GDM1 (cell line): ENCODE results near the gene TMBIM1.
"Not testable (repeated sequence)": the region's sequence is repeated elsewhere in the genome, so short reads cannot be mapped to it uniquely, and the experiment has no call there.

Source experiments
- DNase-seq: peaks from one replicate; lab custom pipeline; 2025; lab: John Stamatoyannopoulos, UW

Gene TMBIM1

DNA sequence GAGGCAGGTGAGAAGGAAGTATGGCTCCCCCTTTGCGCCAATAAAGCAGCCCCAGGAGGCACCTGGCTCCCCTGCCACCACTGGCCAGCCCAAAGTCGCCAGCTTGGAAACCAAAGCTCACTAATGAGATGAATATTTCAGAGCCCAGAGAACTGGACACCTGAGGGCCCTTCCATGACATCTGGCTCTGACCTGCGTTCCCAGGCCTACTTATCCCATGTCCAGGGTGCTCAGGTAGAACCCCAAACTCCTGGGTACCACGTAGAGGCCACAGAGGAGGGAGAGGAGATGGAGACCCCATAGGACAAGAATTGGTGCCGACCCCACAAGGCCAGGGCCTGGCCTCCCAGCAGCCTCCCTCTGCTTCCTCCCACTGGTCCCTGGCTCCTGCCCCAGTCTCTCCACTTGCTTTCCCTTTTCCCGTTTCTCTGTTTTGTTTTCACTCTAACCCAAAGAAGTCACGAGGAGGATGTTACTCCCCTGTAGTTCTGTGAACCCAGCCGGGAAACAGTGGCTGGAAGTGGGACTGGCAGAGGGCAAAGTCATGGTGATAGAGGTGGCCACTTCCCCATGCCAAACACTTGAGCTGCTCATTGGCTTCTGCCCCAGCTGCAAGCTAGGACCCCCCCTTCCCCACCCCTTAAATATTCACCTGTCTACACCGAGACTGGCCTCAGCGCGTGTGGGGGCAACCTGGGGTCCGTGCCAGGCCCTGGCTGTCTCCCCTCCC, 820 bp downstream of the TMBIM1 start:
- peak; percentile 37 for DNase-seq

DNA sequence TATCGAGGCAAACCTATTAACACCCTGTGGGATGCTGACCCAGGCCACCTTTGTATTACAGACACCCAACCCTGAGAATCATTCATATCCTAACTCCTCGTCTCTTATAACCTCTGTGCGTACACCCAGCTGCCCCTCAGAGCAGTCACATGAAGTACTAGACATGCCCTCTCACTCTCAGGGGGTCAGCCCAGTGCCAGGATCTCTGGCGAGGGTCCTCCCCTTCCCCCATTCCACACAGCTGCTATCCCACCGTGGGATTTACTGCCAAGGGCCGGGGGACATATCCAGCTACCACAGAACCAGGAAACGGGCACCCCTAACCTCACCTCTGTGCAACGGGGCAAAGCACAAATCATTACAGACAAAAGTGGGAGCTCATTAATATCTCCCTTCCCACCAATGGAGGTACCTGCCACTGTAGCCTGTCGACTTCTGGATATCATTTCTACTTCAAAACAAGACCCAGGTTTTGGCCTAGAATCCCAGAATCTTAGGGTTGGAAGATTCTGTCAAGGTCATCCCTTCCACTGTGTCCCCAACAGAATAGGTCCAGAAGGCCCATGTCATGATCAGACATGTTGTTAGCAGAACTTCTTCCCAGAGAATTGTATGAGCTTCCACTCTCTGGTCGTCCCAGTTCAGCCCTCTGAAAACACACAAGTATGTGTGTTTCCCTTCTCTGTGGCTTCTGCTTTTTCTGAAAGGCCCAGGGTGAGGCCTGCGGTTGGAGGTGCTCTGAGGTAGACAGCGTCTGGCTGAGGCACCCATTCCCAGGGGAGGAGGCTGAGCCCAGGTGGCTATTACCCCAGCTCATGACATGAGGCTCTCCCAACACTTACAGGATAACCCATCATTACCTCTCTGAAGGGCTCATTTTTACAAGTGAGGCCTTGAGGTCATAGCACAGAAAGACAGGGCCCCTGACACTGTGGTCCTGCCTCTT, 1.7 kb downstream of the TMBIM1 start:
- peak; percentile 57 for DNase-seq

DNA sequence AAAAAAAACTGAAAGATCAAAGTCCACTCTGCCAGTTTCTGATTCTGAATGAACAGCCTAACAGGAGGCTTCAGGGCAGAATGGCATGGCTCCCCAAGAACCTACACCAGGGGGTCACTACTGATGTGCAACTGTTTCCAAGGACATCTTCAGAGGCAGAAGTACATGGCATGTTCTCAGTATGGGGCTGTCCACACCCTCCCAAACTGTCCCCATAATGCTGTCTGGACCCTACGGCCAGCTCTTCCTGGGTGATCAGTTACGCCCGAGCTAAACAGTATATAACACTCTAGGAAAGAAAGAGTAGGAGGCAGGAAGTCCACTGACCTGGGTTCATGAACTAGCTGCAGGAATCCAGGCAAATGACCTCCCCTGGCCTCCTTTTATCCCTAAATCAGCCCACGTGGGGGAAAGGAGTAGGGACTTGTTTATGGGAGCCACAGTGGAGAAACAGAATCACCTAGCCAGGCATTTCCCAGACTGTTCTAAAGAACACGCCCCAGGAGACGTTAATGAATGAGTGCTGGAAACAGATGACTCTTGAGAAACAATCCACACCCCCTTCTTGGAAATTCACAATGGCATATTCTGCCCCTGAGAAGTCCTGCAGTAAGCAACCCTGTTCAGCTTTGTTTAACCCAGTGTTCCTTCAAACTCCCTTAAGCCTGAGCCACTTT, 2.5 kb downstream of the TMBIM1 start:
- no peak for DNase-seq

DNA sequence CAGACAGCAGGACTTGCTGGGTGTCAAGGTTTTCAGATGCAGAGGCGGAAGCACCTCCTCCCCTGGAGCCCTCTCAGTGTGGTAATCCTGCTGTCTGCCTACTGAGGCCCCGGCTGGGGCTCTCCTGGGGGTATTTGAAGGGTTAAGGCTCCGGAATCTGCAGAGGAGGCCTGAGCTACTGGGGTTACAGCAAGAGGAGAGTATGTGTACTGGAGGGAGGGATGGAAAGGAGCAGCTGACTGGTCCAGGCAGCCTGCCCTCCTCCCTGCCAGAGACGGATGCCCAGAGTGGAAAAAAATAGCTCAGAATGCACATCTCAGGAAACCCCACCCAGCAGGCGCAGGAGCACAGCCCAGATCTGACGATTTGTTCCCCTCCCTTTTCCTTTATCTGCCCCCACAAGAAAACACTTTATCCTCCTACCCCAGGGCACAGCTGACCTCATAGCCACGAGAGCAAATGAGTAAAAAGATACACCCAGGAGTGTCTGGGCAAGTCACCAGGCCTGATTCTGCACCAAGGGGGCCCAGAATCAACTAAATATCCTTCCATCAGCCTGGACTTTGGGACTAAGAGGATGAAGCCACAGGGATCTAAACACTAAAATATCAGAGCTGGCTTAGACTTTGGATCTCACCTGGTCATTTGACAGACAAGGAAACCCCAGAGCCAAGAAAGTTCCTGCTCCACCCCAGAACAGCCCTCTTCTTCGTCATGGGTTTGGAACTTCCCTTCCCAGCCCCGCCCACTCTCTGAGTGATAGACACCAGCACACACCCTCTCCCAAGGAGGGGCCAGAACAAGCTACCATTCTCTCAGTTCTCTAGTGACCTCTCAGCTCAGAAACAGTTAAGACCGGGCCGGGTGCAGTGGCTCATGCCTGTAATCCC, 5.5 kb downstream of the TMBIM1 start:
- peak; percentile 63 for DNase-seq

DNA sequence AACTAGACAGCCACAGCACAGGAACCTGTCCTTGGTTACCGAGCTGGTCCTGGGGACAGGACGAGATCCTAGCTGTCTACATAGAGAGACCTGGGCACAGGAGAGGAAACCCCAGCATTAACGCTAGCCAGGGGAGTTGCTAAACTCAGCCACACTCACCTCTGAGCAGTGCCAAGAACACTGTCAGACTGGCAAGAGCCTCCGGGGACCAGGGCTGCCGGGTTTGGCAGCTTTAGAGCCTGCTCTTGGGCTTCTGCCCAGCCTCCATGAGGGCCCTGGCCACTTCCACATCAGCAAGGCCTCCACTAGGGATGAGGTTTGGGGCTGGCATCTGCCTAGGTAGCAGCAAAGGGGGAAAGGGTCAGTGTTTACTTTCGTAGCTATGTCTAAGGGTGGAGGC, 6.7 kb downstream of the TMBIM1 start:
- DNase-seq, result no peak

DNA sequence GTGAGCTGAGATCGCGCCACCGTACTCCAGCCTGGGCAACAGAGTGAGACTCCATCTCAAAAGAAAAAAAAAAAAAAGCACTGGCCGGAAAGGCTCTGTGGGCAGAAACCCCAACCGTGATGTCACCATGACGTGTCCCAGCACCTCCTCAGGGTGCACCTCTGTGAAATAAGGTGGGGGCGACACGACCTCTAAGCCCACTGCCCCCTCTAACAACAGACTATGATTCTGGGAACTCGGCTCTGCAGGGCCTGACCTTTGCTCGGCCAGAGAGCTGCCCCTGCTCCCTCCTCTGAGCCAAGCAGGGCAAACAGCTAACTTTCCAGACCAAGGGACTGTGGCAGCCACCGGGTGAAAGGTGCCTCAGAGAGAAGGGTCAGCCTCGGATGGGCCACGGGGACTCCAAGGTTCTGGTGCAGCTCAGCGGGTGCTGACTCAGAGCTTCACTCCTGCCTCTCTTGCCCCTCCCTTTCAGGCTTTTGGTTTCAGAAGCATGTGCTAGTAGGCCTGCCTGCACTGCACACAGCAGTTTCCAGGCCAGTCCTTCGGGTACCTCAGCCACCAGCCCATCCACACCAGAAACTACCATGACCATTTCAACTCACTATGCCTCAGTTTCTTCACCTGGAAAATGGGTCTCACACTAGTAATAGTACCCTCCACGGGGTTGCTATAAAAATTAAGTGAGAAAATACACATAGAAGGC, 8.0 kb downstream of the TMBIM1 start:
- DNase-seq, result no peak

DNA sequence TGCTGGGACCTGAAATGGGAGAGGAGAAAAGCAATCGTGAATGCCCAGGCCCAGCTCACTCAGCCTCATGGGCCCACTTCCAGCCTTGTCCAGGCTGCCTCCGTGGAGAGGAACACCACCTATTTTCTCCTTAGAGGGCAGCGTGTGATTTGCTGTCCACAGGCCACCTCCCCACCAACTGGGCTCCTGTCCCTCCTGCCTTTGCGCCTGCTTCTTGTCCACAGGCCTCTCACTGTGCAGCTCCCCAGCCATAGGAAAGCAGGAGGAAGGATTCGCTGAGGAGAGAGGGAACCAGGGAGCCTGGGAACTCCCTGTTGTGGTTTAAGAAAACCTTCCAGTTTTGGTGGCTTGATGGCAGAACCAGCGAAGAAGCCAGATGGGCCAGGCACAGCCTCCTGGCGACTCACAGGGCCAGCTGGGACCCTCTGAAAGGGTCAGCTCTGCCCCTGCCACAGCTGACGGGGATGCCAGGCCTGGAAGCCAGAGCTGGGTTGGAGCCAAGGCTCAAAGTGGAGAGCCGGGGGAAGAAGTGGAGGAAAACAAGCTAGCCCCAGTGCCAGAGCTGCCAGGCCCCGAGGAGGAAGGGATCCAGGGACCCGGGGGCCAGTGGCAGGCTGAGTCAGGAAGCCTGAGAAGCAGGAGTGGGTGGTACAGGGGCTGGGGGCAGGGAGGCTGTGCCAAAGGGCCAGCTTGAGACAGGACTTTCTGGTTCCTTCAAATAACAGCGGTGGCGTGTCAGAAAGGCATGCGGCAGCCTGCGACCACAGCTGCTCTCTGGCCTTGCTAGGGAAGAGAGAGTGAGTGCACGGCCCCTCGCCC, 9.9 kb downstream of the TMBIM1 start:
- DNase-seq, result no peak

DNA sequence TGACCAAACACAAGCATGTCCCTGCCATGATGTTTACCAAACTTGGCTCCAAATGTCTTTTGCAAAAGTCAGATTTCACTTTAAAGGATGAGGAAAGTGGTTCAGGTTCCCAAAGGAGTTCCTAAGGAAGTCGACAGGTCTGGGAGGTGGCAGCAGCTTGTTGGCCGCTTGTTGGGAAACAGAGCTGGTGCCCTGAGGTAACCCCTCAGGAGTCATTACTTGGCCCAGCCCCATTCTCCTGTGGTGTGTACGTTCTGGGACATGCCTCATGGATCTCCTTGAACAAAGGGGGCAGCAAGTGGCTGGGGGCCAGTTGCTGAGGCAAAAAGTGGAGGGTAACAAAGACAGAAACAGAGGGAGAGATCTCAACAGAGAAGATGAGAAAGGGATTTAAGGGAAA, 10.9 kb downstream of the TMBIM1 start:
- no peak for DNase-seq

DNA sequence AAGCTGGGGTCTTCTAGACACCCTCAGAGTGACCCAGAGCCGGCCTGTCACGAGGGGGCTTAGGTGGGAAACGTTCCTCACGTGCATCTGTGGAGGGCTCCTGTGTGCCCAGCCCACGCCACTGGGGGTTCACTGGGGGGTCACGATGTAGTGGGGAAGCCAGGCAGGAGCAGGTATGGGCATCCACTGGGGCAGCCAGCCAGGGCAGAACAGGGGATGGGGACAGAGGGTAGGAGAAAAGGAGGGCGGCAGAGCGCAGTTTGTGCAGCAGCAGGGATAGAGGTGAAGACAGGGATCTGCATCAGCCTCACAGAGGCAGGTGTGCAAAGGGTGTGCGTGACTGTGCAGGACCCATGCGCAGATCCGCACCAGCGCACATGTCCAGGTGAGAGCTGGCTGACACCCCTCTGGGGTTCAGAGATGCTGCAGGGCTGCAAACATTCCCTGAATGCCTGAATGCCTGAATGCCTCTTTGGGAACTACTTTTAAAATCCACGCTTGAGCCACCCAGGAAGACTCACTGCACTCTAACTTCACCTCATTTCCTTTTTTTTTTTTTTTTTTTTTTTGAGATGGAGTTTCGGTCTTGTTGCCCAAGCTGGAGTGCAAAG, 11.9 kb downstream of the TMBIM1 start:
- no peak for DNase-seq

DNA sequence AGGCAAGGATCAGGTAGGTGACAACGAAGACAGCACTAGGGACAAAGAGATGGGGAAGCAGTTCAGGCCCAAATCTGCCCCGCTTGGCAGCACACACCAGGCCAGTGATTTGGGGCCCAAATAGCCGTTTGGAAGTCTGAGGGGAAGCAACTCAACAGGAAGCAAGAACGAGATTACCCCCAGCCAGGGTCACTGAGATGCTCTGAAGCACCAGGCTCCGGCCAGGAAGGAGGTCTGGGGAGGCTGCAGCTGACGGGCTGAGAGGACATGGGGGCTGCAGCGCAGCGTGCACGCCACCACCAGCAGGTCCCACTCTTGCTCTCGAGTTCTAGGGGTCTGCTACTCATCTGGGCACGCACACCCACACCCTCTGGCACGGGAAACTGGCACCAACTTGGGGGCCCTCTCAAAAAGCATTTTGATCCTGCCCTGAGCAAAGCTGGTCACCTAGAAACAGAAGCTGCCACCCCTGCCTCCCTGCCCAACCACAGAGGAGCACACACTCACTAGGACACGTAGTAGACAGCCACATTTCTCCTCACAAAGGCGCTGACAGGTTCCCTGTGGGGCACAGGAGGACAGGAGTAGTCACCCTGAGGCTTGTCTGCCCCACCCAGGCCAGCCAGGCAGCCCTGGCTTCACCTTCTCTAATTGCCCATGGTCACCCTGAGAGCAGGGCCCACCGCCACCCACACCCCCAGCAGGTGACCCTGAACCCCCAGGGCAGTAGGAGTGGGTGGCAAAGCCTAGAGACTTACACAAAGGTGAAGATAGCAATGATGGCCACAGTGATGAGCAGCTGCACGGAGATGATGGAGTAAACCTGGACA, 13.6 kb downstream of the TMBIM1 start:
- DNase-seq, result no peak

DNA sequence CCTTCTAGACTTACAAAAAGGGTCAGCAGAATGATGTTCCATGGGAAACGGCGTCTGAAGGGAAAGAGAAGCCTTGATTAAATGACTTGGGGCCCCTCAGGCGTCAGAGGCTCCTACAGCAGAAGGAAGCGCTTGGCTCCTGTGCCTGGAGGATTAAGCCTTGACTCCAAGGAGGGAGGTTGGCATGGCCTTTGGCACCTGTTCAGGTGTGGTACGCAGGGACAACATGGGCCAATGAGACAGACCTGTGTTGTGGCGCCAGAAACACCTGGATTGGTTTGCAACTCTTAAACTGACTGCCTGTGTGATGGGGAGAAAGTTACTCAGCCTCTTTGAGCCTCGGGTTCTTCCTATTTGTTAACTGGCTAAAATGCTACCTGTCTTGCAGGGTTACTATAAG, 14.4 kb downstream of the TMBIM1 start:
- DNase-seq, result no peak

DNA sequence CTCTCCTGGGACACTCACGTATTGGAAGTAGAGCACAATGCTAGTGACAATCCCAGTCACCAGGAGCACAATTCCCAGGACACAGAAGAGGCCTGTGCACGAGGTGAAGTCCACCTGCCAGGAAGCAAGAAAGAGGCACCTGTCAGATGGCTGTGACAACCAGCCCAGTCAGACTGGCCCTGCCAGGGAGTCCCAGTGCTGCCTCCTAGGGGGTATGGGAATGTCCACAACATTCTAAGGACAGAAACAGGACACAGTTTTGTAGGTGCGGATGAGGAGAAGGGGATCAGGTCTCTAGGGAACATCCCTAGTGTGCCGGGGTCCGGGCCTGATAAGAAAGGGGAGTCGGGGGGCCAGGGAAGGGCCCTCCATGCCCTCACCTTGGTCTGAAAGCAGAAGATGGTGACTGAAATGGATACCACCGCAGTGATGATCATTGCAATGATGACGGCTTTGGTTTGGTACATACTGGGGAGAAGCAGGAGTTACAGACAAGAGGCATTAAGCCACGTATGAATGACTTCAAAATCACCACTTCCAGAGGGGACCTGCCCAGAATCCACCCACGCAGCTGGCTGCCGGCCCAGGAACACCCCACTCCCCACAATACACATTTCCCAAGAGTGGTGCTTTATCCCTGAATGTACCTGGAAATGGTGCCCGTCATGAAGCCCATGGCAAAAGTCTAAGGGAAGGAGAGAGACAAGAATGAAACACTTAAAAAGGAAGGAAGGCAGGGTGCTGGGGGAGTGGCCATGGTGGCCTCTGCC, 15.1 kb downstream of the TMBIM1 start:
- DNase-seq, result no peak

DNA sequence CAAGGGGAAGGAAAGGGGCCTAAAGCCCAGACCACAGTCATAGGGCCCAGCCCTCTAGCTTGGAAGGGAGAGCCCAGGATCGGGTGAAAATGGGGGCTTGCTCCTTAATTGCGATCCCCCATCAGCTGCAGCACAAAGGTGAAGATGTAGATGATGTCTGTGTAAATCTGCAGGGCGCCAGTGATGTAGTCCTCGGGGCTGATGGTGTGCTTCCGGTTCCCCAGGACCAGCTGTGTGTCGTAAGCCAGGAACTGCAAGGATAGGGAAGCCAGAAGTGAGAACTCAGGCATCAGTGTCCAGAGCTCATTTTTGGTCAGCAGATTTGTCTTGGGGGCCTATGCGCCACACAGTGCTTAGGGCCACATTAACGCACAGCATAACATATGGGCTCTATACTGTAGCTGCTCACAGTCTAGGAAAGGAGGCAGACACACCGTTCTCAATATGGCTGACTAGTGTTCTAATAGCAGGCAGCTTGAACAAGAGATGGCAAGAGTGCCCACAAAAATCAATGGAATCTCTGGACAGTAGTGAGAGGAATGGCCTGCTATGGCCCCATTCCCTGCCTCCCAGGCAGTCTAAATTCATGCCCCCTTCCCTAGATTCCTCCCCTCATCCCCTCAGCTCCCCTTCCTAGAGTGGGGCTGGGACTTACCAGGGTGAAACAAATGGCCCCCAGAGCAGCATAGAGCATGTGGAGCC, 16.8 kb downstream of the TMBIM1 start:
- DNase-seq, result no peak

DNA sequence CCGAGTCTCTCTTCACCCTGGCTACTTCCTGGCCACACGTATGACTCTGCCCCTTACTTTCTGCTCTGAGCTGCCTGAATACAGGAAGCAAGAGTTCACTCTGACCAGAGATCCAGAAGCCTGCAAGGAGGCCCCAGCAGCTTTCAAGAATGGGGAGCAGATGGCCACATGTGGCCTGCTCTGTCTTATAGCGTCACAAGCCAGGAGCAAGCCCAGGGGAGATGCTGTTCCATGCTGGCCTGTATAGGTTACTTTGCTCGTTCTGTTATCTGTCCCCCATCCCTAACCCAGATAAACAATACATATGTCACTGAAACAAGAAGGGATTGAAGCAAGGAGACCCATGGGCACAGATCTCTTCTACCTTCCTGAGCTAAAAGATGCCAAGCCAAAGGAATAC, 17.7 kb downstream of the TMBIM1 start:
- DNase-seq, result no peak

DNA sequence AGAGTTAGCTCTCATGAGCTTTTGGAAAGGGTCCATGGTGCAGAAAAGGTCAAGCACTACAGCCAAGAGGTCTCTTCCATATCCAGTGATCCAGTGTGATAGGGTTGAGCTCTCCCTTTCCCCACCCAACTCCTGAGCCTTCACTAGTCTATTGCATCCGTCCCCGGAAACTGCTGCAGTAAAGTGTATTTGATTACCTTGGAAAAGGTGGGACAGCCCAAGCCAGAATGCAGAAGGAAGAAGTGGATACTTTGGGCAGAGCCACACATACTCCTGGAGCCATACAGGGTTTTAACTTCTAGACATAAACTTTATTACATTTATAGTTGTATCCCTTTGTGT, 18.4 kb downstream of the TMBIM1 start:
- DNase-seq, result no peak

DNA sequence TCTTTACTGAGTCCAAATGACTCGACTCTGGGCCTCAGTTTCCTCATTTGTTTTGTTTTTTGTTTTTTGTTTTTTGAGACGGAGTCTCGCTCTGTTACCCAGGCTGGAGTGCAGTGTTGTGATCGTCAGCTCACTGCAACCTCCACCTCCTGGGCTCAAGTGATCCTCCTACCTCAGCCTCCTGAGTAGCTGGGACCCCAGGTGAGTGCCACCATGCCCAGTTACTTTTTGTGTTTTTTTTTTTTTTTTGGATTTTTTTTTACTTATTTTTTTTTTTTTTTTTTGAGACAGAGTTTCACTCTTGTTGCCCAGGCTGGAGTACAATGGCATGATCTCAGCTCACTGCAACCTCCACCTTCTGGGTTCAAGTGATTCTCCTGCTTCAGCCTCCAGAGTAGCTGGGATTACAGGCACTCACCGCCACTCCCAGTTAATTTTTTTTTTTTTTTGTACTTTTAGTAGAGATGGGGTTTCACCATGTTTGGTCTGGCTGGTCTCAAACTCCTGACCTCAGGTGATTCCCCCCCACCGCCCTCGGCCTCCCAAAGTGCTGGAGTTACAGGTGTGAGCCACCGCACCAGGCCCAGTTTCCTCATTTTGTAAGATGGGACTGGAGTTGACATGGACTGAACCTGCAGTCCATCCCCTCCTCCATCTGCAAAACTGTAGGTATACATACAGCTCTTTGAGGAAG, 18.9 kb downstream of the TMBIM1 start:
- not testable (repeated sequence) for DNase-seq
